ENCODE results near the gene TBC1D3E. TPM values are rescaled to one million over a fixed set of nuclear protein-coding genes. Genes with fewer than 3 reads are reported as not detected.
"Not testable (repeated sequence)": the region's sequence is repeated elsewhere in the genome, so short reads cannot be mapped to it uniquely, and the experiment has no call there.

The TBC1D3E gene

GRCh38 chr17:38099262-38099661 is 28.5 kb upstream of the TBC1D3E start:
- not testable (repeated sequence) for H3K14ac ChIP-seq (ENCODE audit: low read length); H3K18ac ChIP-seq (ENCODE audit: low read length); H3K27me3 ChIP-seq (ENCODE audit: control insufficient read depth in 3 of 3, insufficient read depth in 3 of 3, low read depth in 1 of 3, low read length in 3 of 3); H4K8ac ChIP-seq (ENCODE audit: low read depth, low read length); H2BK15ac ChIP-seq (ENCODE audit: low read length); H3K4me3 ChIP-seq (ENCODE audit: low read length in 2 of 2); H2BK12ac ChIP-seq (ENCODE audit: low read length); H3K79me1 ChIP-seq (ENCODE audit: low read depth, low read length); H3K36me3 ChIP-seq (replicated peaks in 1 of 2; ENCODE audit: control insufficient read depth in 2 of 2, insufficient read depth in 2 of 2, low read length in 2 of 2); H2AFZ ChIP-seq (ENCODE audit: low read length); H2AK5ac ChIP-seq (ENCODE audit: low read depth, low read length); H3K4me1 ChIP-seq (ENCODE audit: control insufficient read depth in 2 of 2, insufficient read depth in 1 of 2, low read depth in 1 of 2, low read length in 2 of 2); H3K27ac ChIP-seq (replicated peaks; ENCODE audit: low read length); H3K9ac ChIP-seq (ENCODE audit: low read depth, low read length, poor library complexity); H2BK120ac ChIP-seq (ENCODE audit: low read depth, low read length); H3K9me3 ChIP-seq (replicated peaks in 1 of 2; ENCODE audit: control insufficient read depth in 2 of 2, insufficient read depth in 1 of 2, low read depth in 1 of 2, low read length in 2 of 2); H3K23ac ChIP-seq (ENCODE audit: low read depth, low read length, poor library complexity); H2BK5ac ChIP-seq (ENCODE audit: low read length); H3K4me2 ChIP-seq (ENCODE audit: insufficient read depth, low read length, poor library complexity, severe bottlenecking); H4K91ac ChIP-seq (ENCODE audit: low read depth, low read length, poor library complexity); DNase-seq (ENCODE audit: low spot score); H3K4ac ChIP-seq (ENCODE audit: low read length)
- whole genome bisulfite sequencing, 2 donors (ENCODE audit: extremely low coverage in 2 of 2, insufficient read length in 2 of 2, insufficient replicate concordance in 1 of 2), result no CpG with 5 or more reads among the region's 1 CpG

GRCh38 chr17:38119829-38120228 is 7.9 kb upstream of the TBC1D3E start:
- not testable (repeated sequence) for H3K4me3 ChIP-seq (ENCODE audit: low read length in 2 of 2); H3K23ac ChIP-seq (ENCODE audit: low read depth, low read length, poor library complexity); H2BK5ac ChIP-seq (ENCODE audit: low read length); H3K9me3 ChIP-seq (replicated peaks in 1 of 2; ENCODE audit: control insufficient read depth in 2 of 2, insufficient read depth in 1 of 2, low read depth in 1 of 2, low read length in 2 of 2); H2BK120ac ChIP-seq (ENCODE audit: low read depth, low read length); H2BK15ac ChIP-seq (ENCODE audit: low read length); H3K4me1 ChIP-seq (ENCODE audit: control insufficient read depth in 2 of 2, insufficient read depth in 1 of 2, low read depth in 1 of 2, low read length in 2 of 2); H3K36me3 ChIP-seq (replicated peaks in 1 of 2; ENCODE audit: control insufficient read depth in 2 of 2, insufficient read depth in 2 of 2, low read length in 2 of 2); DNase-seq (ENCODE audit: low spot score); H2BK12ac ChIP-seq (ENCODE audit: low read length); H3K4ac ChIP-seq (ENCODE audit: low read length); H2AFZ ChIP-seq (ENCODE audit: low read length); H3K14ac ChIP-seq (ENCODE audit: low read length); H4K91ac ChIP-seq (ENCODE audit: low read depth, low read length, poor library complexity); H3K4me2 ChIP-seq (ENCODE audit: insufficient read depth, low read length, poor library complexity, severe bottlenecking); H3K27ac ChIP-seq (replicated peaks; ENCODE audit: low read length); H3K9ac ChIP-seq (ENCODE audit: low read depth, low read length, poor library complexity); H3K18ac ChIP-seq (ENCODE audit: low read length); H4K8ac ChIP-seq (ENCODE audit: low read depth, low read length); H3K27me3 ChIP-seq (ENCODE audit: control insufficient read depth in 3 of 3, insufficient read depth in 3 of 3, low read depth in 1 of 3, low read length in 3 of 3); H3K79me1 ChIP-seq (ENCODE audit: low read depth, low read length); H2AK5ac ChIP-seq (ENCODE audit: low read depth, low read length)
- WGBS, 2 donors (ENCODE audit: extremely low coverage in 2 of 2, insufficient read length in 2 of 2, insufficient replicate concordance in 1 of 2), result no CpG with 5 or more reads among the region's 1 CpG

- not testable (repeated sequence) for H3K4ac ChIP-seq (ENCODE audit: low read length); H3K27me3 ChIP-seq (ENCODE audit: control insufficient read depth in 3 of 3, insufficient read depth in 3 of 3, low read depth in 1 of 3, low read length in 3 of 3); H3K14ac ChIP-seq (ENCODE audit: low read length); H2BK12ac ChIP-seq (ENCODE audit: low read length); H3K79me1 ChIP-seq (ENCODE audit: low read depth, low read length); H3K9me3 ChIP-seq (replicated peaks in 1 of 2; ENCODE audit: control insufficient read depth in 2 of 2, insufficient read depth in 1 of 2, low read depth in 1 of 2, low read length in 2 of 2); H2BK15ac ChIP-seq (ENCODE audit: low read length); H3K4me2 ChIP-seq (ENCODE audit: insufficient read depth, low read length, poor library complexity, severe bottlenecking); H3K4me1 ChIP-seq (ENCODE audit: control insufficient read depth in 2 of 2, insufficient read depth in 1 of 2, low read depth in 1 of 2, low read length in 2 of 2); H3K23ac ChIP-seq (ENCODE audit: low read depth, low read length, poor library complexity); DNase-seq (ENCODE audit: low spot score); H3K36me3 ChIP-seq (replicated peaks in 1 of 2; ENCODE audit: control insufficient read depth in 2 of 2, insufficient read depth in 2 of 2, low read length in 2 of 2); H3K18ac ChIP-seq (ENCODE audit: low read length); H3K4me3 ChIP-seq (ENCODE audit: low read length in 2 of 2); H2AK5ac ChIP-seq (ENCODE audit: low read depth, low read length); H2BK120ac ChIP-seq (ENCODE audit: low read depth, low read length); H4K91ac ChIP-seq (ENCODE audit: low read depth, low read length, poor library complexity); H2BK5ac ChIP-seq (ENCODE audit: low read length); H4K8ac ChIP-seq (ENCODE audit: low read depth, low read length); H3K27ac ChIP-seq (replicated peaks; ENCODE audit: low read length); H3K9ac ChIP-seq (ENCODE audit: low read depth, low read length, poor library complexity); H2AFZ ChIP-seq (ENCODE audit: low read length)
- no CpG with 5 or more reads among the region's 16 CpGs for WGBS, 2 donors (ENCODE audit: extremely low coverage in 2 of 2, insufficient read length in 2 of 2, insufficient replicate concordance in 1 of 2)
Measured at GRCh38 chr17:38134860-38135259, 7.1 kb downstream of the TBC1D3E start.

Small RNA genes within 50 kb of the gene (small RNA-seq; reads per million reads assigned to genes)
- gene RF00019 (ENCODE audit: insufficient read depth) (not detected), gene RNA5SP526 (ENCODE audit: insufficient read depth) (not detected)

Data from neuronal stem cell (in vitro differentiated cells).